Upper lobe of left lung (tissue), 6 donors: ENCODE data around the gene WIPI1. TPM values are rescaled to one million over a fixed set of nuclear protein-coding genes. Genes with fewer than 3 reads are reported as not detected.

Experiments
- ATAC-seq, 2 donors: fragments of 200-7000 bp; cut with Tn5 transposase; one replicate each; pipeline ENCODE4 v1.9.1; 2022; ENCODE audit warnings: mild to moderate bottlenecking in 2 of 2, moderate library complexity in 2 of 2; ENCODE audit not compliant: low FRiP score in 2 of 2
- DNase-seq, 2 donors: peaks; one replicate each; pipeline ENCODE4 v3.0.0-alpha.2; 2019 to 2020
- H3K27ac ChIP-seq, 4 donors: fragments of 200-600 bp; sonication (generic); one replicate each; pipeline ENCODE4 v1.5.1; 2016 to 2019
- H3K27me3 ChIP-seq, 4 donors: fragments of 200-600 bp; sonication (generic); one replicate each; pipeline ENCODE4 v1.5.1; 2017 to 2019
- H3K36me3 ChIP-seq, 4 donors: fragments of 200-600 bp; sonication (generic); one replicate each; pipeline ENCODE4 v1.5.1; 2016 to 2019
- H3K4me1 ChIP-seq, 4 donors: fragments of 200-600 bp; sonication (generic); one replicate each; pipeline ENCODE4 v1.5.1; 2018 to 2019
- H3K4me3 ChIP-seq, 4 donors: fragments of 200-600 bp; sonication (generic); one replicate each; pipeline ENCODE4 v1.5.1; 2017 to 2019; ENCODE audit warnings: mild to moderate bottlenecking in 2 of 4, moderate library complexity in 1 of 4
- H3K9me3 ChIP-seq, 4 donors: fragments of 200-600 bp; sonication (generic); one replicate each; pipeline ENCODE4 v1.5.1; 2018 to 2019
- CTCF ChIP-seq, 6 experiments: fragments of 450-650 bp in 4 of 6; fragments of 200-600 bp in 2 of 6; sonication (generic) in 2 of 6; IDR thresholded peaks; one replicate each; pipeline ENCODE4 v1.5.1; 2016 to 2019; ENCODE audit warnings: antibody characterized with exemption in 6 of 6
- EP300 ChIP-seq, 4 donors: sonication (generic); formaldehyde crosslinking; IDR thresholded peaks; one replicate each; pipeline ENCODE4 v1.5.1; 2017; ENCODE audit warnings: antibody characterized with exemption in 4 of 4, control low read depth in 2 of 4
- POLR2A ChIP-seq, 4 donors: fragments of 450-650 bp; IDR thresholded peaks; one replicate each; pipeline ENCODE4 v1.5.1; 2016 to 2017; ENCODE audit warnings: antibody characterized with exemption in 4 of 4, mild to moderate bottlenecking in 2 of 4
- POLR2AphosphoS5 ChIP-seq, 2 donors: sonication (generic); formaldehyde crosslinking; IDR thresholded peaks; one replicate each; pipeline ENCODE4 v1.5.1; 2017; ENCODE audit warnings: antibody characterized with exemption in 2 of 2
- WGBS, 2 donors: methylation state at CpG; one replicate each; pipeline ENCODE4 v1.1.5; 2017 to 2018; 5-methylcytosine and 5-hydroxymethylcytosine counted together
- total RNA-seq, 6 donors: library from RNA; depleted of rRNA in 4 of 6; stranded (reverse); fragments of >200 nt in 4 of 6; gene quantifications; one replicate each; pipeline versions ENCODE4 v1.1.0 to v1.2.1, GENCODE V29; 2016 to 2021
- donor health status: DM: no; HTN: no; CAD: no; lungs with moderate emphysema.
- donor health status: DM: no; HTN: yes; CAD: no; lungs with severe emphysema.

Gene WIPI1
- total RNA-seq, 6 donors from 2014 or later = 34.7 to 151 (median 44.4) TPM

- ATAC-seq (no peak), DNase-seq (no peak)
- WGBS, 2 donors = 85 to 91% methylated on average over 8 of the region's 8 CpGs
- Histone ChIP-seq H3K4me1 (peaks cover 2 to 22% (median 9%) of the 10 kb centered on the region in 4 donors), H3K36me3 (peaks cover 23 to 73% (median 46%) of the 10 kb centered on the region in 4 donors), H3K27ac (no peak overlapping the region), H3K9me3 (no peaks in the 10 kb centered on the region), H3K4me3 (no peak overlapping the region), H3K27me3 (no peaks in the 10 kb centered on the region)
- TF ChIP-seq EP300 (IDR thresholded peaks at IDR 0.05) (no peak), POLR2AphosphoS5 (IDR thresholded peaks at IDR 0.05) (no peak), CTCF (IDR thresholded peaks at IDR 0.05) (no peak), POLR2A (IDR thresholded peaks at IDR 0.05) (no peak)
Observed at GRCh38 chr17:68450391-68450790, 6.9 kb downstream of the WIPI1 start.

GRCh38 chr17:68449021-68449739 is 8.1 kb downstream of the WIPI1 start:
- Histone ChIP-seq H3K4me1 (peaks cover 0 to 11% (median 7%) of the 10 kb centered on the region in 4 donors), H3K27ac (peak overlapping the region in 1 of 4 donors; percentile 2), H3K27me3 (no peaks in the 10 kb centered on the region), H3K4me3 (no peak overlapping the region), H3K36me3 (peaks cover 23 to 82% (median 51%) of the 10 kb centered on the region in 4 donors), H3K9me3 (no peaks in the 10 kb centered on the region)
- no peak for TF ChIP-seq CTCF (IDR thresholded peaks at IDR 0.05)
- TF ChIP-seq POLR2A (IDR thresholded peaks at IDR 0.05) = no peak
- no peak for DNase-seq
- WGBS, 2 donors = 88% methylated on average over 13 of the region's 13 CpGs
- ATAC-seq = no peak

- Histone ChIP-seq H3K36me3 (peaks cover 26 to 89% (median 59%) of the 10 kb centered on the region in 4 donors), H3K27me3 (no peaks in the 10 kb centered on the region), H3K27ac (no peak overlapping the region), H3K9me3 (no peaks in the 10 kb centered on the region), H3K4me1 (peaks cover 9 to 15% (median 15%) of the 10 kb centered on the region in 4 donors), H3K4me3 (no peak overlapping the region)
- DNase-seq (no peak), ATAC-seq (no peak)
- WGBS, 2 donors = 86 to 87% methylated on average over 9 of the region's 9 CpGs
- TF ChIP-seq EP300 (IDR thresholded peaks at IDR 0.05) = no peak
- no peak for TF ChIP-seq POLR2A (IDR thresholded peaks at IDR 0.05)
- no peak for TF ChIP-seq POLR2AphosphoS5 (IDR thresholded peaks at IDR 0.05)
- TF ChIP-seq CTCF (IDR thresholded peaks at IDR 0.05) = no peak
Observed at GRCh38 chr17:68446626-68447041, 10.7 kb downstream of the WIPI1 start.

- H3K27ac ChIP-seq = no peak overlapping the region
- DNase-seq (no peak), ATAC-seq (no peak)
- peaks cover 25 to 80% (median 52%) of the 10 kb centered on the region in 4 donors for H3K36me3 ChIP-seq
- TF ChIP-seq EP300 (IDR thresholded peaks at IDR 0.05) = no peak
- TF ChIP-seq POLR2A (IDR thresholded peaks at IDR 0.05) = no peak
- TF ChIP-seq CTCF (IDR thresholded peaks at IDR 0.05) = no peak
- no peak for TF ChIP-seq POLR2AphosphoS5 (IDR thresholded peaks at IDR 0.05)
- H3K4me3 ChIP-seq = no peak overlapping the region
- H3K9me3 ChIP-seq = no peaks in the 10 kb centered on the region
- H3K4me1 ChIP-seq = peaks cover 12 to 23% (median 20%) of the 10 kb centered on the region in 4 donors
- WGBS, 2 donors = 90 to 94% methylated on average over 6 to 8 of the region's 8 CpGs
- no peaks in the 10 kb centered on the region for H3K27me3 ChIP-seq
Observed at GRCh38 chr17:68445671-68446070, 11.6 kb downstream of the WIPI1 start.
